ELF-1 (cell line): Measurements from ENCODE around the gene LAMB1.
"Not testable (repeated sequence)": the region's sequence is repeated elsewhere in the genome, so short reads cannot be mapped to it uniquely, and the experiment has no call there.

Experiments used
- DNase-seq: peaks from one replicate; pipeline ENCODE4 v3.0.0-alpha.2; 2016; ENCODE audit warnings: low read depth, low spot score

The LAMB1 gene

DNA sequence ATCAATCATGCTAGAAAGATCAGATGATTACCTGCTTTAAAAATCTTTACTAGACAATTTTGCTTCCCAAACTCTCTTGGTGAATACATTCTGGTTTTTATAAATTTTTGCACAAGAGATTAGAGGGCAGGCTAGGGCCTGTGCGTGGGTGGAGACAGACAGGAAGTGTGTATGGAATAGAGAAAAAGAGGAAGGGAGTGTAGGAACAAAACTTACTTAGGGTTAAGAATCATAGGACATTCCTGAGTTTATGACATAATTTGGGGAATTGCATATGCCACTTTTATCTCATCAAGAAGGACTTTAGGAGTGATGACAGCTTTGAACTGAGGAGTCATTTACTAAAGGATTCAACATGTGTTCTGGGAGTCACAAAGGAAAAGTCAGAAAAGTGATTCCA is 31.3 kb downstream of the LAMB1 start:
- no peak for DNase-seq

DNA sequence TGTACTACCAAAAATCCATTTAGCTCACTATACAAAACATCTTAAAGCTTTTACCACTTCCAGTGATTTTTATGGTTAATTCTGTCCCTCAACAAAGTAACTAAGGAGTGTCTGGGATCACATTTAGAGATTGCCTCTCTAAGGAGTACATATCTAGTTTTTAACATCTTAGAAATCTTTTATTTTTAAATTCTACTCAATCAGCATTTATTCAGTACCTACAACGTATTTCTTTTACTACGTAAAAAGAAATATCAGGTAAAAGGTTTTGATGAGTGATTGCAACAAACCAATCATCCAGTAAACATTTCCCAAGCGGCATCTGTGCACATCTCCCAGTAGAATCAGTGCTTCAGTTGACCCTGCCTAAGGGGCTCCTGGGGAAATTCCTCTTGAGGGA is 31.9 kb downstream of the LAMB1 start:
- peak; percentile 14 for DNase-seq

DNA sequence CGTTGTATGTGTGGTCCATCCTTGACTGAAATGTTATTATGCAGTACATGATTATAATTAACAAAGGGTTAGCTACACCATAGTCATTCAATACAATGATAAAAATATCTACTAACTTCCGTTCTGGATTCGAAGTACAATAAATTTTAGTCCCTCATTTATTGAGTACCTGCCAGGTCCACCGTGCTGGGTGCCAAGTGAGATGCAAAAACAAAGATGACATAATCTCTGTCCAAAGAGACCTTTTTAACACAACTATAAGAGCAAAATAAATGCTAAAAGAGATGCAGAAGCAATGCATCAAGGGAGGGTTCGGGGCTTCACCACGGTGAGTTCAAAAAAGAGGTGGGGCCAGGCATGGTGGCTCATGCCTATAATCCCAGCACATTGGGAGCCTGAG is 33.1 kb downstream of the LAMB1 start:
- DNase-seq, result no peak

DNA sequence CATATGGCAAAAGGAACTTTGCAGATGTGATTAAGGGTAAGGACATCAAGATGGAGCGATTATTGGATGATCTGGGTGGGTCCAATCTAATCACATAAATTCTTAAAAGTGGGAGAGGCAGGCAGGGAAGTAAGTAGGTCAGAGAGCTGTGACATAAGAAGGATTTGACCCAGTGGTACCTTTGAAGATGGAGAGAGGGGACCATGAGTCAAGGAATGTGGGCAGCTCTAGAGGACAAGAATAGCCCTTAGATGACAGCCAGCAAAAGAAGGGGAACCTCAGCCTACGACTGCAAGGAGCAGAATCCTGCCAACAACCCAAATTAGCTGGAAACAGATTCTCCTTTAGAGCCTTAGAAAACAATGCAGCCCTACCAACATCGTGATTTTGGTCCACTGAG is 34.5 kb downstream of the LAMB1 start:
- DNase-seq, result no peak

GRCh38 chr7:107967420-107967819 is 35.5 kb downstream of the LAMB1 start:
- DNase-seq, result no peak

GRCh38 chr7:107966711-107967110 is 36.2 kb downstream of the LAMB1 start:
- peak; percentile 85 for DNase-seq

DNA sequence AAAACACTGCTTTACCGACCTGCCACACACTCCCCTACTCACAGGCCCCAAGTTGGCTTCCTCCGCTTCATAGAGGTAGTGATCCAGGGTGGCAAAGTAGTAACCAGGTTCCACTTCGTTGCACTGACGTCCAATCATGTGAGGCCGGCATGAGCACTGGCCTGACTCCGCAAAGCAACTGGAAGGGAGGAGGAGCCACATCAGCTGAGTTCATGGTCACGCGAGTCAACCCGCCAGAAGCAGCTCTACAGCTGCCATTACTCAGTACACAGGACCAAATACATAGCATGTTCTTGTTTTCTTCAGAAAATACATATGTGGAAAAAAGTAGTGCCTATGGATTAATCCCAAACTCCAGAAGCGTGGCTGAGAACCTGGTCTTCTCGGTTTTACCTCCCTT is 38.5 kb downstream of the LAMB1 start:
- no peak for DNase-seq

GRCh38 chr7:107962817-107963216 is 40.1 kb downstream of the LAMB1 start:
- no peak for DNase-seq

DNA sequence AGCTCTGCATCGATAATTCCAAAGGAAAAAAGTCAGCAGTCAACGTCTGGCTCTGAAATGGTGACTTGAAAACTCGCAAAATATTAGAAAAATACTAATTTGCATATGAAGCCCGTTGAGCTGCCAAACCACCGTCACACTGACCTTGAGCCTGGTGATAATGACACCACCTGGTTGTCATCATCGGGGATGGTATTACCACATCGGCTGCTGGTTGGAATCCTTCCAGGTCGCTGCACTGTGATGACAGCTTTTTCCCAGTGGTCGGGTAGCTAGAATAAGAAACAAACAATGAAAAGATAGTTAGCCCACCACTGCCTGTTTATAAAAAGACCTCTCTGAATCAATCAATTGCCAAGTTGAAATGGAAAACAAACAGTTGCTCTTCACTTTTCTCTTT is 41.6 kb downstream of the LAMB1 start:
- no peak for DNase-seq

GRCh38 chr7:107960272-107960671 is 42.7 kb downstream of the LAMB1 start:
- DNase-seq, result no peak

GRCh38 chr7:107959527-107959898 is 43.4 kb downstream of the LAMB1 start:
- DNase-seq, result no peak

GRCh38 chr7:107958764-107959526 is 44.0 kb downstream of the LAMB1 start:
- DNase-seq, result no peak

DNA sequence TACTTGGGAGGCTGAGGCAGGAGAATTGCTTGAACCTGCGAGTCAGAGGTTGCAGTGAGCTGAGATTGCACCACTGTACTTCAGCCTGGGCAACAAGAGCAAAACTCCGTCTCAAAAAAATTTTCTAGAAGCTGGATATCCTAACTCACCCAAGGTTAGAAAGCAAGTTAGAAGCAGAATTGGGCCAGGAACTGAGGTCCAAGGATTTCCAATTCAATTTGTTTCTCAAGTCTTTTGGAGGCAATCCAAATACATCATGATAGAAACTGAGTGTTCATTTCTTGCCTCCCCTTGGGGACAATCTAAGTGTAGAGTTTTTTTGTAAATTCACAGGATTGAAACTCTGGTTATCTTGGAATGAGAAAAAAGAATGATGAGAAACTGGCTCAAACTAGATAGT is 45.5 kb downstream of the LAMB1 start:
- DNase-seq, result no peak

DNA sequence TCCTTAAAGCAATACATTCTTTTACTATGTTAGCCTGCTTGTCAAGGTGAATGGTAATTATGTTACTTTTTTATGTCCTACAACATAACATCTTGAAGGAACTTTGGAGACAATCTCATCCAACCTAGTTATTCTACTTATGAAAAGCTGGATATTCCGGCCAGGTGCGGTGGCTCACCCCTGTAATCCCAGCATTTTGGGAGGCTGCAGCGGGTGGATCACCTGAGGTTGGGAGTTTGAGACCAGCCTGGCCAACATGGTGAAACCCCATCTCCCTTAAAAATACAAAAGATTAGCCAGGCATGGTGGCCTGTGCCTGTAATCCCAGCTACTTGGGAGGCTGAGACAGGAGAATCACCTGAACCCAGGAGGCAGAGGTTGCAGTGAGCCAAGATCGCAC is 46.0 kb downstream of the LAMB1 start:
- not testable (repeated sequence) for DNase-seq

GRCh38 chr7:107955394-107955793 is 47.6 kb downstream of the LAMB1 start:
- DNase-seq, result no peak

GRCh38 chr7:107953924-107954303 is 49.0 kb downstream of the LAMB1 start:
- DNase-seq, result no peak

- DNase-seq, result peak; percentile 44
Measured at GRCh38 chr7:107953265-107953923, 49.6 kb downstream of the LAMB1 start.

DNA sequence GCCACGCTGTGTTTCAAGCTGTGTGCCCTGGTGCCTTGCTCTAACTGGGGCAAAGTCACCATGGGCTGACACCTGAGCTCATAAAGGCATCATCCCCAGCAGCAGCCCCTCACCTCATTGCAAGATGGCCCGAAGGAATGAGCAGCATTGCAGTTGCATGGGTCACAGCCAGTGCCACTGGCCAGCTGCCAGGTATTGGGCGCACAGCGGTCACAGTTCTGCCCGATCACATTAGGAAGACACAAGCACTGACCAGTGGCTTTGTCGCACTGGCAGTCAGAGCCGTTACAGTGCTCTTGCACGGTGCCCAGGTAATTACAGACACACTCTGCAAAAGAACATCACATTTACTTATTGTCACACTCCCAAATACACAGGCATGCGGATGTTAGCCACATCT is 51.1 kb downstream of the LAMB1 start:
- no peak for DNase-seq

- no peak for DNase-seq
Measured at GRCh38 chr7:107951172-107951787, 51.7 kb downstream of the LAMB1 start.

GRCh38 chr7:107949443-107949935 is 53.5 kb downstream of the LAMB1 start:
- no peak for DNase-seq

- no peak for DNase-seq
Measured at GRCh38 chr7:107948645-107949442, 54.1 kb downstream of the LAMB1 start.

- no peak for DNase-seq
Measured at GRCh38 chr7:107946881-107947280, 56.1 kb downstream of the LAMB1 start.
